SK-N-SH treated with all-trans-retinoic acid at 6 μM for 48 hours (cell line): ENCODE measurements around the gene TBCEL.

Experiments used
- ATAC-seq: fragments of 200-7000 bp; cut with Tn5 transposase; 3 replicates; pipeline ENCODE4 v1.9.1; 2020; ENCODE audit warnings: mild to moderate bottlenecking, moderate library complexity
- ARNTL ChIP-seq: fragments of 450-650 bp; formaldehyde crosslinking; IDR thresholded peaks from 2 replicates; pipeline ENCODE4 v1.5.0; 2020; ENCODE audit warnings: low read depth, mild to moderate bottlenecking, moderate library complexity, borderline replicate concordance
- CSDC2 ChIP-seq: fragments of 250-450 bp; sonication (Bioruptor Pico); IDR thresholded peaks from 2 replicates; pipeline ENCODE4 v1.5.0; 2020; ENCODE audit warnings: mild to moderate bottlenecking, moderate library complexity
- ESRRG ChIP-seq: fragments of 250-450 bp; sonication (Bioruptor Pico); IDR thresholded peaks from 2 replicates; pipeline ENCODE4 v1.6.1; 2021; ENCODE audit warnings: mild to moderate bottlenecking
- ISL1 ChIP-seq: fragments of 250-450 bp; sonication (Bioruptor Pico); IDR thresholded peaks from 2 replicates; pipeline ENCODE4 v2.1.2; 2022; ENCODE audit warnings: mild to moderate bottlenecking, moderate library complexity
- OSR1 ChIP-seq: fragments of 250-450 bp; sonication (Bioruptor Pico); IDR thresholded peaks from 2 replicates; pipeline ENCODE4 v1.8.0; 2022; ENCODE audit warnings: moderate library complexity, mild to moderate bottlenecking, inconsistent platforms
- PPARA ChIP-seq: fragments of 250-450 bp; sonication (Bioruptor Pico); IDR thresholded peaks from 2 replicates; pipeline ENCODE4 v1.5.0; 2020; ENCODE audit warnings: mild to moderate bottlenecking, borderline replicate concordance
- SNAI2 ChIP-seq: fragments of 250-450 bp; sonication (Bioruptor Pico); IDR thresholded peaks from 2 replicates; pipeline ENCODE4 v1.5.0; 2020; ENCODE audit warnings: mild to moderate bottlenecking, moderate library complexity
- TCF4 ChIP-seq: fragments of 250-450 bp; sonication (Bioruptor Pico); IDR thresholded peaks from 2 replicates; pipeline ENCODE4 v1.8.0; 2021; ENCODE audit warnings: mild to moderate bottlenecking, moderate library complexity, borderline replicate concordance
- TOX ChIP-seq: fragments of 250-450 bp; sonication (Bioruptor Pico); IDR thresholded peaks from 2 replicates; pipeline ENCODE4 v1.8.0; 2021; ENCODE audit warnings: mild to moderate bottlenecking, moderate library complexity, borderline replicate concordance
- ZC3H10 ChIP-seq: fragments of 250-450 bp; sonication (Bioruptor Pico); IDR thresholded peaks from 2 replicates; pipeline ENCODE4 v1.5.1; 2021; ENCODE audit warnings: mild to moderate bottlenecking, moderate library complexity
- ZFP3 ChIP-seq: fragments of 250-450 bp; sonication (Bioruptor Pico); IDR thresholded peaks from 2 replicates; pipeline ENCODE4 v1.5.0; 2020; ENCODE audit warnings: mild to moderate bottlenecking, moderate library complexity
- ZFP30 ChIP-seq: fragments of 450-650 bp; formaldehyde crosslinking; IDR thresholded peaks from 2 replicates; pipeline ENCODE4 v1.5.0; 2022; ENCODE audit warnings: mild to moderate bottlenecking, moderate library complexity
- ZNF565 ChIP-seq: fragments of 450-650 bp; formaldehyde crosslinking; conservative IDR thresholded peaks from 2 replicates; pipeline ENCODE4 v1.5.0; 2020; ENCODE audit warnings: low read depth, mild to moderate bottlenecking, moderate library complexity
- ZNF70 ChIP-seq: fragments of 450-650 bp; formaldehyde crosslinking; IDR thresholded peaks from 2 replicates; pipeline ENCODE4 v1.5.0; 2020; ENCODE audit warnings: mild to moderate bottlenecking, moderate library complexity
- ZNF8 ChIP-seq: fragments of 450-650 bp; formaldehyde crosslinking; IDR thresholded peaks from 2 replicates; pipeline ENCODE4 v1.5.0; 2020; ENCODE audit warnings: mild to moderate bottlenecking, moderate library complexity
- TF ChIP-seq, protein P1 (sequence below): fragments of 250-450 bp; sonication (Bioruptor Pico); IDR thresholded peaks from 2 replicates; pipeline ENCODE4 v1.5.1; 2021; ENCODE audit warnings: mild to moderate bottlenecking, moderate library complexity
- TF ChIP-seq, protein P2 (sequence below): fragments of 250-450 bp; sonication (Bioruptor Pico); IDR thresholded peaks from 2 replicates; pipeline ENCODE4 v1.8.0; 2021; ENCODE audit warnings: low read depth, mild to moderate bottlenecking, moderate library complexity, borderline replicate concordance
- TF ChIP-seq, protein P3 (sequence below): fragments of 250-450 bp; sonication (Bioruptor Pico); IDR thresholded peaks from 2 replicates; pipeline ENCODE4 v1.5.0; 2020; ENCODE audit warnings: mild to moderate bottlenecking, moderate library complexity
- TF ChIP-seq, protein P4 (sequence below): fragments of 250-450 bp; sonication (Bioruptor Pico); IDR thresholded peaks from 2 replicates; pipeline ENCODE4 v1.5.1; 2020; ENCODE audit warnings: low read depth, mild to moderate bottlenecking, moderate library complexity
- TF ChIP-seq, protein P5 (sequence below): fragments of 250-450 bp; sonication (Bioruptor Pico); IDR thresholded peaks from 2 replicates; pipeline ENCODE4 v1.8.0; 2020; ENCODE audit warnings: mild to moderate bottlenecking, moderate library complexity, borderline replicate concordance

The TBCEL gene

DNA sequence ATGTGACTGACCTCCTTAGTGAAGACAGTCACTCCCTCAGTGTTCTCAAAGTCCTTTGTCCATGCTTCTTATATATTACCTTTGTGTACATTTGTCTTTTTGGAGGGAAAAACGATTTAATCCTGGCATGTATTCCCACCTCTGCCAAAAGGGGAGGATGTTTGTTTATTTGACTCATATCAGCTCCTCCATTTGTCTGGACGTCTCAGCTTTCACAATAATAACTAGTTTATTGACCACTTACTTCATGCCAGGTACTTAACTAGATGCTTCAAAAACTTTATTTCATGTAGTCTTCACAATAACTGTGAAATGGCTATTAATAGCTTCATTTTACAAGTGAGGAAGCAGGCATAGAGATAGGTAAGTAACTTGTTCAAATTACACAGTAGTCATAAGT is 5.3 kb downstream of the TBCEL start (continued):
- TF ChIP-seq, protein P1, sequence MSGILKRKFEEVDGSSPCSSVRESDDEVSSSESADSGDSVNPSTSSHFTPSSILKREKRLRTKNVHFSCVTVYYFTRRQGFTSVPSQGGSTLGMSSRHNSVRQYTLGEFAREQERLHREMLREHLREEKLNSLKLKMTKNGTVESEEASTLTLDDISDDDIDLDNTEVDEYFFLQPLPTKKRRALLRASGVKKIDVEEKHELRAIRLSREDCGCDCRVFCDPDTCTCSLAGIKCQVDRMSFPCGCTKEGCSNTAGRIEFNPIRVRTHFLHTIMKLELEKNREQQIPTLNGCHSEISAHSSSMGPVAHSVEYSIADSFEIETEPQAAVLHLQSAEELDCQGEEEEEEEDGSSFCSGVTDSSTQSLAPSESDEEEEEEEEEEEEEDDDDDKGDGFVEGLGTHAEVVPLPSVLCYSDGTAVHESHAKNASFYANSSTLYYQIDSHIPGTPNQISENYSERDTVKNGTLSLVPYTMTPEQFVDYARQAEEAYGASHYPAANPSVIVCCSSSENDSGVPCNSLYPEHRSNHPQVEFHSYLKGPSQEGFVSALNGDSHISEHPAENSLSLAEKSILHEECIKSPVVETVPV (CRISPR knock-in tag): no peak
- TF ChIP-seq, protein P2, sequence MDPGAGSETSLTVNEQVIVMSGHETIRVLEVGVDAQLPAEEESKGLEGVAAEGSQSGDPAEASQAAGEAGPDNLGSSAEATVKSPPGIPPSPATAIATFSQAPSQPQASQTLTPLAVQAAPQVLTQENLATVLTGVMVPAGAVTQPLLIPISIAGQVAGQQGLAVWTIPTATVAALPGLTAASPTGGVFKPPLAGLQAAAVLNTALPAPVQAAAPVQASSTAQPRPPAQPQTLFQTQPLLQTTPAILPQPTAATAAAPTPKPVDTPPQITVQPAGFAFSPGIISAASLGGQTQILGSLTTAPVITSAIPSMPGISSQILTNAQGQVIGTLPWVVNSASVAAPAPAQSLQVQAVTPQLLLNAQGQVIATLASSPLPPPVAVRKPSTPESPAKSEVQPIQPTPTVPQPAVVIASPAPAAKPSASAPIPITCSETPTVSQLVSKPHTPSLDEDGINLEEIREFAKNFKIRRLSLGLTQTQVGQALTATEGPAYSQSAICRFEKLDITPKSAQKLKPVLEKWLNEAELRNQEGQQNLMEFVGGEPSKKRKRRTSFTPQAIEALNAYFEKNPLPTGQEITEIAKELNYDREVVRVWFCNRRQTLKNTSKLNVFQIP (CRISPR knock-in tag): no peak

DNA sequence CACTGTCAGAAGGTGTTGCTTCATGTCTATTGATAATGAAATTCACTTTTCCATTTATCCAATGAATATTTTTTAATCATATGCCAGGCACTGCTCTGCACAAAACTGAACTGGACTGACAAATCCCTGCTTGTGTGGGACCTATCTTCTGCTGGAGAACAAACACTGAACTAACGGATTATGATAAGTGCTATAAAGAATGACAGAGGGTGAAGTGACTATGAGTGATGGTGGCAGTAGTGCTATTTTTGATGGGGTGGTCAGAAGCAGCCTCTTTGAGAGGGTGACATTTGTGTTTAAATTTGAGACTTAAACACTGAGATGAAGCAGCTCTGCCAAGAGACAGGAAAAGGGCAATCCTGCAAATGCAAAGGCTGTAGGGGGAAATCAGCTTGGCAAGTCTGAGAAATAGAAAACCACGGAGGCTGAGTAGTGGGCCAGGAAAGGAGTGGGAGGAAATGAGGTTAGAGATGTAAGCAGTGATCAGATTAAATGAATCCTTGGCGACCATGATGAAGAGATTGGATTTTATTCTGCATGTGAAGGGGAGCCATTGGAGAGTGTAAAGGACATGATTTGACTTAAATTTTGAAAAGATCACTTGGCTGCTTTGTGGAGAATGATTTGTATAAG is 6.0 kb downstream of the TBCEL start:
- no peak for ATAC-seq

DNA sequence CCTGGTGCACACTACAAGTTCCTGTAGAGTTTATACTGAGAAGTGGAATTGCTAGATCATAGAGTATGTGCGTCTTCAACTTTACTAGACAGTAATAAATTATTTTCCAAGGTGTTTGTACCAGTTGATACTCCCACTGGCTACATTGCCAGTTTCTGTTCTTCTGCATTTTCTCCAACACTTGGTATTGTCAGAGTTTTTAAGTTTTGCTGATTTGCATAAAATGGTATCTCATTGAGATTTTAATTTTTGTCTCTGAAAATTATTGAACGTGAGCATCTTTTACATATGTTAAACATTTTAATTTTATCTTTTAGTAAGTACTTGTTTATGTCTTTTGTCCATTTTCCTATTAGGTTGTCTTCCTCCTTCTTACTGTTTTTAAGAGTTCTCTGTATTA is 7.3 kb downstream of the TBCEL start:
- ATAC-seq: no peak
- TF ChIP-seq, protein P3, sequence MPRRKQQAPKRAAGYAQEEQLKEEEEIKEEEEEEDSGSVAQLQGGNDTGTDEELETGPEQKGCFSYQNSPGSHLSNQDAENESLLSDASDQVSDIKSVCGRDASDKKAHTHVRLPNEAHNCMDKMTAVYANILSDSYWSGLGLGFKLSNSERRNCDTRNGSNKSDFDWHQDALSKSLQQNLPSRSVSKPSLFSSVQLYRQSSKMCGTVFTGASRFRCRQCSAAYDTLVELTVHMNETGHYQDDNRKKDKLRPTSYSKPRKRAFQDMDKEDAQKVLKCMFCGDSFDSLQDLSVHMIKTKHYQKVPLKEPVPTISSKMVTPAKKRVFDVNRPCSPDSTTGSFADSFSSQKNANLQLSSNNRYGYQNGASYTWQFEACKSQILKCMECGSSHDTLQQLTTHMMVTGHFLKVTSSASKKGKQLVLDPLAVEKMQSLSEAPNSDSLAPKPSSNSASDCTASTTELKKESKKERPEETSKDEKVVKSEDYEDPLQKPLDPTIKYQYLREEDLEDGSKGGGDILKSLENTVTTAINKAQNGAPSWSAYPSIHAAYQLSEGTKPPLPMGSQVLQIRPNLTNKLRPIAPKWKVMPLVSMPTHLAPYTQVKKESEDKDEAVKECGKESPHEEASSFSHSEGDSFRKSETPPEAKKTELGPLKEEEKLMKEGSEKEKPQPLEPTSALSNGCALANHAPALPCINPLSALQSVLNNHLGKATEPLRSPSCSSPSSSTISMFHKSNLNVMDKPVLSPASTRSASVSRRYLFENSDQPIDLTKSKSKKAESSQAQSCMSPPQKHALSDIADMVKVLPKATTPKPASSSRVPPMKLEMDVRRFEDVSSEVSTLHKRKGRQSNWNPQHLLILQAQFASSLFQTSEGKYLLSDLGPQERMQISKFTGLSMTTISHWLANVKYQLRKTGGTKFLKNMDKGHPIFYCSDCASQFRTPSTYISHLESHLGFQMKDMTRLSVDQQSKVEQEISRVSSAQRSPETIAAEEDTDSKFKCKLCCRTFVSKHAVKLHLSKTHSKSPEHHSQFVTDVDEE (CRISPR knock-in tag): no peak
- TF ChIP-seq TCF4 (CRISPR knock-in tag) (no peak), TOX (CRISPR knock-in tag) (no peak), ARNTL (CRISPR knock-in tag) (no peak), SNAI2 (no peak), ZFP30 (CRISPR knock-in tag) (no peak), OSR1 (CRISPR knock-in tag) (no peak), PPARA (CRISPR knock-in tag) (no peak), ZNF8 (no peak), ESRRG (no peak), ISL1 (CRISPR knock-in tag) (no peak), ZNF565 (CRISPR knock-in tag) (no peak)
- TF ChIP-seq, protein P4, sequence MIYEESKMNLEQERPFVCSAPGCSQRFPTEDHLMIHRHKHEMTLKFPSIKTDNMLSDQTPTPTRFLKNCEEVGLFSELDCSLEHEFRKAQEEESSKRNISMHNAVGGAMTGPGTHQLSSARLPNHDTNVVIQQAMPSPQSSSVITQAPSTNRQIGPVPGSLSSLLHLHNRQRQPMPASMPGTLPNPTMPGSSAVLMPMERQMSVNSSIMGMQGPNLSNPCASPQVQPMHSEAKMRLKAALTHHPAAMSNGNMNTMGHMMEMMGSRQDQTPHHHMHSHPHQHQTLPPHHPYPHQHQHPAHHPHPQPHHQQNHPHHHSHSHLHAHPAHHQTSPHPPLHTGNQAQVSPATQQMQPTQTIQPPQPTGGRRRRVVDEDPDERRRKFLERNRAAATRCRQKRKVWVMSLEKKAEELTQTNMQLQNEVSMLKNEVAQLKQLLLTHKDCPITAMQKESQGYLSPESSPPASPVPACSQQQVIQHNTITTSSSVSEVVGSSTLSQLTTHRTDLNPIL (CRISPR knock-in tag): no peak
- TF ChIP-seq, protein P5, sequence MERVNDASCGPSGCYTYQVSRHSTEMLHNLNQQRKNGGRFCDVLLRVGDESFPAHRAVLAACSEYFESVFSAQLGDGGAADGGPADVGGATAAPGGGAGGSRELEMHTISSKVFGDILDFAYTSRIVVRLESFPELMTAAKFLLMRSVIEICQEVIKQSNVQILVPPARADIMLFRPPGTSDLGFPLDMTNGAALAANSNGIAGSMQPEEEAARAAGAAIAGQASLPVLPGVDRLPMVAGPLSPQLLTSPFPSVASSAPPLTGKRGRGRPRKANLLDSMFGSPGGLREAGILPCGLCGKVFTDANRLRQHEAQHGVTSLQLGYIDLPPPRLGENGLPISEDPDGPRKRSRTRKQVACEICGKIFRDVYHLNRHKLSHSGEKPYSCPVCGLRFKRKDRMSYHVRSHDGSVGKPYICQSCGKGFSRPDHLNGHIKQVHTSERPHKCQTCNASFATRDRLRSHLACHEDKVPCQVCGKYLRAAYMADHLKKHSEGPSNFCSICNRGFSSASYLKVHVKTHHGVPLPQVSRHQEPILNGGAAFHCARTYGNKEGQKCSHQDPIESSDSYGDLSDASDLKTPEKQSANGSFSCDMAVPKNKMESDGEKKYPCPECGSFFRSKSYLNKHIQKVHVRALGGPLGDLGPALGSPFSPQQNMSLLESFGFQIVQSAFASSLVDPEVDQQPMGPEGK: no peak

More for the DNA sequence above, 6.0 kb downstream of the TBCEL start:
- TF ChIP-seq ESRRG (no peak), ZNF565 (CRISPR knock-in tag) (no peak), OSR1 (CRISPR knock-in tag) (no peak), CSDC2 (CRISPR knock-in tag) (no peak), ISL1 (CRISPR knock-in tag) (no peak), ZC3H10 (CRISPR knock-in tag) (no peak), ZFP3 (CRISPR knock-in tag) (no peak), TCF4 (CRISPR knock-in tag) (no peak), ZNF70 (CRISPR knock-in tag) (no peak)
- TF ChIP-seq, protein P5: no peak
- TF ChIP-seq, protein P4 (CRISPR knock-in tag): no peak
- TF ChIP-seq, protein P2 (CRISPR knock-in tag): no peak
